GM12878 (cell line): ENCODE results near the gene ANKRD31. TPM values are rescaled to one million over a fixed set of nuclear protein-coding genes. Genes with fewer than 3 reads are reported as not detected.

Experiments
- ETV6 ChIP-seq, 2 experiments: fragments of 450-650 bp in 1 of 2; IDR thresholded peaks in 1 of 2; conservative IDR thresholded peaks in 1 of 2; 2 replicates each; pipeline ENCODE4 v1.6.1; 2014; ENCODE audit warnings: antibody characterized with exemption in 1 of 2, borderline replicate concordance in 1 of 2, low read depth in 1 of 2, mild to moderate bottlenecking in 1 of 2, moderate library complexity in 1 of 2
- GABPA ChIP-seq: IDR thresholded peaks from 2 replicates; pipeline ENCODE4 v1.6.1; 2014; ENCODE audit warnings: antibody characterized with exemption, low read depth, mild to moderate bottlenecking, inconsistent platforms
- polyA plus RNA-seq, 11 experiments: library from polyadenylated mRNA; depleted of rRNA in 4 of 11; unstranded in 6 of 11; stranded (reverse) in 5 of 11; fragments of >200 nt; fragmentation: Nextera tagmentation in 4 of 11; fragmentation: Illumina TruSeq in 1 of 11; extraction: Ambion mirVana in 4 of 11; extraction: Trizol in 1 of 11; gene quantifications; 1 replicate in 1 of 11; 2 replicates in 10 of 11; pipeline versions ENCODE4 v1.2.1 to v1.2.3, GENCODE V29; 2011 to 2016; ENCODE audit warnings: inconsistent platforms in 2 of 11, missing spikeins in 2 of 11, low read depth in 1 of 11
- total RNA-seq, 4 experiments: library from RNA; depleted of rRNA in 3 of 4; stranded (reverse); fragments of >200 nt in 3 of 4; fragmentation: Illumina TruSeq in 1 of 4; extraction: Trizol in 1 of 4; gene quantifications; 2 replicates each; pipeline versions ENCODE4 v1.2.1 to v1.2.3, GENCODE V29; 2013 to 2021
- TF ChIP-seq, protein P1 (sequence below): fragments of 150-350 bp; IDR thresholded peaks from 2 replicates; pipeline ENCODE4 v1.6.1; 2016; ENCODE audit warnings: low read depth, low read length
- TF ChIP-seq, protein P2 (sequence below): IDR thresholded peaks from 2 replicates; pipeline ENCODE4 v1.6.1; 2011; ENCODE audit warnings: borderline replicate concordance, low read depth, mild to moderate bottlenecking, moderate library complexity, low read length; ENCODE audit not compliant: insufficient read depth, poor library complexity, severe bottlenecking
- TF ChIP-seq, protein P3 (sequence below): IDR thresholded peaks from 2 replicates; pipeline ENCODE4 v1.6.1; 2012; ENCODE audit warnings: mild to moderate bottlenecking, low read depth, low read length

ANKRD31 gene
- total and polyA plus RNA-seq, 10 of the 15 experiments (the other 5 are each of a cell fraction or from before 2014, with no cell fraction given): under 0.01 to 0.10 (median 0.04) TPM; not detected in 3

DNA sequence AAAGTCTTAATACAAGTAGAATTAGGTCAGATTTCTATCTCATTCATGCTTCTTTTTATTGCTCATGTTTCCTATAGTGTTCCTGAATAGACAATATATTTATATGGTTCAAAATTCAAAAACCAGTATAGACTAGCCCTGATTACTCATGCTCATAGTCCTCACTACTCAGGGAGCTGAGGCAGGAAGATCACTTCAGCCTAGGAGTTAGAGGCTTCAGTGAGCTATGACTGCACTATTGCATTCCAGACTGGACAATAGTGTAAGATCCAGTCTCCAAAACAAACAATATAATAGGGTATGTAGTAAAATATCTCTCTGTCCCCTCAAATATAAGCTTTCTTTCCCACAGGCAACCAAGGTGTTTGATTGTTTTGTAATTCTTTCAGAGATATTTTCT, 2.4 kb downstream of the ANKRD31 start (continued):
- TF ChIP-seq, protein P1, sequence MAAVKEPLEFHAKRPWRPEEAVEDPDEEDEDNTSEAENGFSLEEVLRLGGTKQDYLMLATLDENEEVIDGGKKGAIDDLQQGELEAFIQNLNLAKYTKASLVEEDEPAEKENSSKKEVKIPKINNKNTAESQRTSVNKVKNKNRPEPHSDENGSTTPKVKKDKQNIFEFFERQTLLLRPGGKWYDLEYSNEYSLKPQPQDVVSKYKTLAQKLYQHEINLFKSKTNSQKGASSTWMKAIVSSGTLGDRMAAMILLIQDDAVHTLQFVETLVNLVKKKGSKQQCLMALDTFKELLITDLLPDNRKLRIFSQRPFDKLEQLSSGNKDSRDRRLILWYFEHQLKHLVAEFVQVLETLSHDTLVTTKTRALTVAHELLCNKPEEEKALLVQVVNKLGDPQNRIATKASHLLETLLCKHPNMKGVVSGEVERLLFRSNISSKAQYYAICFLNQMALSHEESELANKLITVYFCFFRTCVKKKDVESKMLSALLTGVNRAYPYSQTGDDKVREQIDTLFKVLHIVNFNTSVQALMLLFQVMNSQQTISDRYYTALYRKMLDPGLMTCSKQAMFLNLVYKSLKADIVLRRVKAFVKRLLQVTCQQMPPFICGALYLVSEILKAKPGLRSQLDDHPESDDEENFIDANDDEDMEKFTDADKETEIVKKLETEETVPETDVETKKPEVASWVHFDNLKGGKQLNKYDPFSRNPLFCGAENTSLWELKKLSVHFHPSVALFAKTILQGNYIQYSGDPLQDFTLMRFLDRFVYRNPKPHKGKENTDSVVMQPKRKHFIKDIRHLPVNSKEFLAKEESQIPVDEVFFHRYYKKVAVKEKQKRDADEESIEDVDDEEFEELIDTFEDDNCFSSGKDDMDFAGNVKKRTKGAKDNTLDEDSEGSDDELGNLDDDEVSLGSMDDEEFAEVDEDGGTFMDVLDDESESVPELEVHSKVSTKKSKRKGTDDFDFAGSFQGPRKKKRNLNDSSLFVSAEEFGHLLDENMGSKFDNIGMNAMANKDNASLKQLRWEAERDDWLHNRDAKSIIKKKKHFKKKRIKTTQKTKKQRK: no peak
- TF ChIP-seq, protein P2, sequence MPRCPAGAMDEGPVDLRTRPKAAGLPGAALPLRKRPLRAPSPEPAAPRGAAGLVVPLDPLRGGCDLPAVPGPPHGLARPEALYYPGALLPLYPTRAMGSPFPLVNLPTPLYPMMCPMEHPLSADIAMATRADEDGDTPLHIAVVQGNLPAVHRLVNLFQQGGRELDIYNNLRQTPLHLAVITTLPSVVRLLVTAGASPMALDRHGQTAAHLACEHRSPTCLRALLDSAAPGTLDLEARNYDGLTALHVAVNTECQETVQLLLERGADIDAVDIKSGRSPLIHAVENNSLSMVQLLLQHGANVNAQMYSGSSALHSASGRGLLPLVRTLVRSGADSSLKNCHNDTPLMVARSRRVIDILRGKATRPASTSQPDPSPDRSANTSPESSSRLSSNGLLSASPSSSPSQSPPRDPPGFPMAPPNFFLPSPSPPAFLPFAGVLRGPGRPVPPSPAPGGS: no peak
- no peak for TF ChIP-seq GABPA
- no peak for TF ChIP-seq ETV6 (conservative IDR thresholded peaks at IDR 0.05 in 1 of 2, IDR thresholded peaks at IDR 0.05 in 1 of 2; ENCODE audit: borderline replicate concordance in 1 of 2, low read depth in 1 of 2)
- TF ChIP-seq, protein P3, sequence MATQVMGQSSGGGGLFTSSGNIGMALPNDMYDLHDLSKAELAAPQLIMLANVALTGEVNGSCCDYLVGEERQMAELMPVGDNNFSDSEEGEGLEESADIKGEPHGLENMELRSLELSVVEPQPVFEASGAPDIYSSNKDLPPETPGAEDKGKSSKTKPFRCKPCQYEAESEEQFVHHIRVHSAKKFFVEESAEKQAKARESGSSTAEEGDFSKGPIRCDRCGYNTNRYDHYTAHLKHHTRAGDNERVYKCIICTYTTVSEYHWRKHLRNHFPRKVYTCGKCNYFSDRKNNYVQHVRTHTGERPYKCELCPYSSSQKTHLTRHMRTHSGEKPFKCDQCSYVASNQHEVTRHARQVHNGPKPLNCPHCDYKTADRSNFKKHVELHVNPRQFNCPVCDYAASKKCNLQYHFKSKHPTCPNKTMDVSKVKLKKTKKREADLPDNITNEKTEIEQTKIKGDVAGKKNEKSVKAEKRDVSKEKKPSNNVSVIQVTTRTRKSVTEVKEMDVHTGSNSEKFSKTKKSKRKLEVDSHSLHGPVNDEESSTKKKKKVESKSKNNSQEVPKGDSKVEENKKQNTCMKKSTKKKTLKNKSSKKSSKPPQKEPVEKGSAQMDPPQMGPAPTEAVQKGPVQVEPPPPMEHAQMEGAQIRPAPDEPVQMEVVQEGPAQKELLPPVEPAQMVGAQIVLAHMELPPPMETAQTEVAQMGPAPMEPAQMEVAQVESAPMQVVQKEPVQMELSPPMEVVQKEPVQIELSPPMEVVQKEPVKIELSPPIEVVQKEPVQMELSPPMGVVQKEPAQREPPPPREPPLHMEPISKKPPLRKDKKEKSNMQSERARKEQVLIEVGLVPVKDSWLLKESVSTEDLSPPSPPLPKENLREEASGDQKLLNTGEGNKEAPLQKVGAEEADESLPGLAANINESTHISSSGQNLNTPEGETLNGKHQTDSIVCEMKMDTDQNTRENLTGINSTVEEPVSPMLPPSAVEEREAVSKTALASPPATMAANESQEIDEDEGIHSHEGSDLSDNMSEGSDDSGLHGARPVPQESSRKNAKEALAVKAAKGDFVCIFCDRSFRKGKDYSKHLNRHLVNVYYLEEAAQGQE: no peak
